ENCODE results near the gene PLK5.
"Not testable (repeated sequence)": the region's sequence is repeated elsewhere in the genome, so short reads cannot be mapped to it uniquely, and the experiment has no call there.

PLK5 gene

GRCh38 chr19:1514986-1515721, 8.7 kb upstream of the PLK5 start:
- in situ Hi-C loops (cut with MboI; ENCODE audit: low pct_unique_long_range_greater_than_20kb, low sequenced_read_pairs, unreplicated experiment) = no loop called here
- DNase-seq (ENCODE audit: low spot score) = no peak
- no peak for TF ChIP-seq CTCF (IDR thresholded peaks at IDR 0.05; ENCODE audit: extremely low read depth, insufficient read depth, missing control alignments)

GRCh38 chr19:1516395-1516753, 7.5 kb upstream of the PLK5 start:
- DNase-seq (ENCODE audit: low spot score) = no peak
- in situ Hi-C loops (cut with MboI; ENCODE audit: low pct_unique_long_range_greater_than_20kb, low sequenced_read_pairs, unreplicated experiment) = no loop called here
- TF ChIP-seq CTCF (IDR thresholded peaks at IDR 0.05; ENCODE audit: extremely low read depth, insufficient read depth, missing control alignments) = no peak

- in situ Hi-C loops (cut with MboI; ENCODE audit: low pct_unique_long_range_greater_than_20kb, low sequenced_read_pairs, unreplicated experiment) = no loop called here
- DNase-seq (ENCODE audit: low spot score) = no peak
- no peak for TF ChIP-seq CTCF (IDR thresholded peaks at IDR 0.05; ENCODE audit: extremely low read depth, insufficient read depth, missing control alignments)
These were observed 5.4 kb upstream of the PLK5 start for GRCh38 chr19:1518471-1518870.

- in situ Hi-C loops (cut with MboI; ENCODE audit: low pct_unique_long_range_greater_than_20kb, low sequenced_read_pairs, unreplicated experiment) = not testable (repeated sequence)
These were observed 4.1 kb upstream of the PLK5 start for GRCh38 chr19:1519802-1520201.

GRCh38 chr19:1520203-1520780, 3.6 kb upstream of the PLK5 start:
- no peak for TF ChIP-seq CTCF (IDR thresholded peaks at IDR 0.05; ENCODE audit: extremely low read depth, insufficient read depth, missing control alignments)
- in situ Hi-C loops (cut with MboI; ENCODE audit: low pct_unique_long_range_greater_than_20kb, low sequenced_read_pairs, unreplicated experiment) = no loop called here
- DNase-seq (ENCODE audit: low spot score) = no peak

More at GRCh38 chr19:1519802-1520201, 4.1 kb upstream of the PLK5 start:
- not testable (repeated sequence) for DNase-seq (ENCODE audit: low spot score)

- DNase-seq (ENCODE audit: low spot score) = no peak
- in situ Hi-C loops (cut with MboI; ENCODE audit: low pct_unique_long_range_greater_than_20kb, low sequenced_read_pairs, unreplicated experiment) = no loop called here
- TF ChIP-seq CTCF (IDR thresholded peaks at IDR 0.05; ENCODE audit: extremely low read depth, insufficient read depth, missing control alignments) = no peak
These were observed 2.2 kb upstream of the PLK5 start for GRCh38 chr19:1521636-1522035.

GRCh38 chr19:1522061-1522460, 1.8 kb upstream of the PLK5 start:
- in situ Hi-C loops (cut with MboI; ENCODE audit: low pct_unique_long_range_greater_than_20kb, low sequenced_read_pairs, unreplicated experiment) = no loop called here
- no peak for DNase-seq (ENCODE audit: low spot score)
- no peak for TF ChIP-seq CTCF (IDR thresholded peaks at IDR 0.05; ENCODE audit: extremely low read depth, insufficient read depth, missing control alignments)

Measured in GM13977 (cell line).